ENCODE data around the gene FSD1.

DNA sequence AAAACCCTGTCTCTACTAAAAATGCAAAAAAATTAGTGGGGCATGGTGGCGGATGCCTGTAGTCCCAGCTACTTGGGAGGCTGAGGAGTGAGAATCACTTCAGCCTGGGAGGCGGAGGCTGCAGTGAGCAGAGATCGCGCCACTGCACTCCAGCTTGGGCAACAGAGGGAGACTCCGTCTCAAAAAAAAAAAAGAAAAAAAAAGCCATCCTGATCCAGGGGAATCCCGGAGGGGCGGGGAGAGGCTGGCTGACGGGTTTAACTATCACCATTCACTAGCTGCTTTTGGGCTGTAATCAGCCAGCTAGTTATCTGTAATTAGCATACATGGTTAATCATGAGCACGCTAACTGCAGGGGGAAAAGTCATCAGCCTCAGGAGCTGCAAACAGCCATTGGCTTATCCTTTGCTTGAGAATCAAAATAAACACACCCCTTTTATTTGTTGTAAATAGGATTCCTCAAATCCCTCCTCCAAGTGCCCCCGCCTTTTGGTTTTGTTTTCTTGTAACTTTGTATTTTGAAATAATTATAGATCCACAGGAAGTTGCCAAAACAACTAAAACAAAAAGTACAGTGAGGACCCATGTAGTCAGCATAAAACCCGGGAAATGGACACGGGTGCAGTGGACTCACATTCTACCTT lies 9.6 kb downstream of the FSD1 start:
- TF ChIP-seq, protein P1, sequence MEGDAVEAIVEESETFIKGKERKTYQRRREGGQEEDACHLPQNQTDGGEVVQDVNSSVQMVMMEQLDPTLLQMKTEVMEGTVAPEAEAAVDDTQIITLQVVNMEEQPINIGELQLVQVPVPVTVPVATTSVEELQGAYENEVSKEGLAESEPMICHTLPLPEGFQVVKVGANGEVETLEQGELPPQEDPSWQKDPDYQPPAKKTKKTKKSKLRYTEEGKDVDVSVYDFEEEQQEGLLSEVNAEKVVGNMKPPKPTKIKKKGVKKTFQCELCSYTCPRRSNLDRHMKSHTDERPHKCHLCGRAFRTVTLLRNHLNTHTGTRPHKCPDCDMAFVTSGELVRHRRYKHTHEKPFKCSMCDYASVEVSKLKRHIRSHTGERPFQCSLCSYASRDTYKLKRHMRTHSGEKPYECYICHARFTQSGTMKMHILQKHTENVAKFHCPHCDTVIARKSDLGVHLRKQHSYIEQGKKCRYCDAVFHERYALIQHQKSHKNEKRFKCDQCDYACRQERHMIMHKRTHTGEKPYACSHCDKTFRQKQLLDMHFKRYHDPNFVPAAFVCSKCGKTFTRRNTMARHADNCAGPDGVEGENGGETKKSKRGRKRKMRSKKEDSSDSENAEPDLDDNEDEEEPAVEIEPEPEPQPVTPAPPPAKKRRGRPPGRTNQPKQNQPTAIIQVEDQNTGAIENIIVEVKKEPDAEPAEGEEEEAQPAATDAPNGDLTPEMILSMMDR (IDR thresholded peaks at IDR 0.05): no peak
- TF ChIP-seq EZH2 (IDR thresholded peaks at IDR 0.05): no peak
